ENCODE results near the gene RRAS2. TPM values are rescaled to one million over a fixed set of nuclear protein-coding genes. Genes with fewer than 3 reads are reported as not detected.
A peak's percentile ranks its signal among the peaks of the same experiment; 100 is the strongest.
"Not testable (repeated sequence)": the region's sequence is repeated elsewhere in the genome, so short reads cannot be mapped to it uniquely, and the experiment has no call there.

The RRAS2 gene
- total RNA-seq, 1 experiment from 2014 or later, result 93.9 TPM

- DNase-seq (ENCODE audit: low read depth), result no peak
These were observed 99.7 kb downstream of the RRAS2 start for GRCh38 chr11:14259186-14259784.

- peak; percentile 61 for DNase-seq (ENCODE audit: low read depth)
These were observed 100.6 kb downstream of the RRAS2 start for GRCh38 chr11:14258221-14258935.

- DNase-seq (ENCODE audit: low read depth), result no peak
These were observed 103.8 kb downstream of the RRAS2 start for GRCh38 chr11:14255238-14255534.

GRCh38 chr11:14254533-14255237, 104.3 kb downstream of the RRAS2 start:
- no peak for DNase-seq (ENCODE audit: low read depth)

- DNase-seq (ENCODE audit: low read depth), result no peak
These were observed 105.1 kb downstream of the RRAS2 start for GRCh38 chr11:14253840-14254239.

GRCh38 chr11:14253421-14253820, 105.6 kb downstream of the RRAS2 start:
- DNase-seq (ENCODE audit: low read depth), result no peak

- not testable (repeated sequence) for DNase-seq (ENCODE audit: low read depth)
These were observed 106.5 kb downstream of the RRAS2 start for GRCh38 chr11:14252501-14252900.

GRCh38 chr11:14251754-14252153, 107.2 kb downstream of the RRAS2 start:
- DNase-seq (ENCODE audit: low read depth), result no peak

- DNase-seq (ENCODE audit: low read depth), result peak; percentile 45
These were observed 109.6 kb downstream of the RRAS2 start for GRCh38 chr11:14249121-14249963.

- no peak for DNase-seq (ENCODE audit: low read depth)
These were observed 110.4 kb downstream of the RRAS2 start for GRCh38 chr11:14248580-14248981.

- DNase-seq (ENCODE audit: low read depth), result no peak
These were observed 113.5 kb downstream of the RRAS2 start for GRCh38 chr11:14245444-14245843.

- no peak for DNase-seq (ENCODE audit: low read depth)
These were observed 114.1 kb downstream of the RRAS2 start for GRCh38 chr11:14244926-14245325.

- DNase-seq (ENCODE audit: low read depth), result no peak
These were observed 116.2 kb downstream of the RRAS2 start for GRCh38 chr11:14242733-14243132.

- DNase-seq (ENCODE audit: low read depth), result no peak
These were observed 116.8 kb downstream of the RRAS2 start for GRCh38 chr11:14242187-14242586.

GRCh38 chr11:14240951-14241350, 118.0 kb downstream of the RRAS2 start:
- DNase-seq (ENCODE audit: low read depth), result no peak

- no peak for DNase-seq (ENCODE audit: low read depth)
These were observed 118.8 kb downstream of the RRAS2 start for GRCh38 chr11:14240221-14240620.

- no peak for DNase-seq (ENCODE audit: low read depth)
These were observed 121.5 kb downstream of the RRAS2 start for GRCh38 chr11:14237444-14237961.

- no peak for DNase-seq (ENCODE audit: low read depth)
These were observed 123.3 kb downstream of the RRAS2 start for GRCh38 chr11:14235701-14236100.

GRCh38 chr11:14234446-14234845, 124.5 kb downstream of the RRAS2 start:
- no peak for DNase-seq (ENCODE audit: low read depth)

- DNase-seq (ENCODE audit: low read depth), result no peak
These were observed 126.3 kb downstream of the RRAS2 start for GRCh38 chr11:14232652-14233051.

GRCh38 chr11:14230407-14230806, 128.6 kb downstream of the RRAS2 start:
- DNase-seq (ENCODE audit: low read depth), result no peak

GRCh38 chr11:14229472-14229871, 129.5 kb downstream of the RRAS2 start:
- DNase-seq (ENCODE audit: low read depth), result no peak
